ENCODE data around the gene C4orf51.

GRCh38 chr4:145639186-145639698, 40.7 kb upstream of the C4orf51 start:
- TF ChIP-seq CTCF (IDR thresholded peaks at IDR 0.05; ENCODE audit: borderline replicate concordance, extremely low read depth, low read length, poor library complexity, severe bottlenecking) (no peak), EZH2 (IDR thresholded peaks at IDR 0.05; ENCODE audit: borderline replicate concordance, low read depth, low read length, severe bottlenecking) (no peak)

All from DND-41 (cell line).